ENCODE measurements around the gene SEC24D. TPM values are rescaled to one million over a fixed set of nuclear protein-coding genes. Genes with fewer than 3 reads are reported as not detected.

Gene SEC24D
- total RNA-seq, 1 experiment from 2014 or later: 63.1 TPM

DNA sequence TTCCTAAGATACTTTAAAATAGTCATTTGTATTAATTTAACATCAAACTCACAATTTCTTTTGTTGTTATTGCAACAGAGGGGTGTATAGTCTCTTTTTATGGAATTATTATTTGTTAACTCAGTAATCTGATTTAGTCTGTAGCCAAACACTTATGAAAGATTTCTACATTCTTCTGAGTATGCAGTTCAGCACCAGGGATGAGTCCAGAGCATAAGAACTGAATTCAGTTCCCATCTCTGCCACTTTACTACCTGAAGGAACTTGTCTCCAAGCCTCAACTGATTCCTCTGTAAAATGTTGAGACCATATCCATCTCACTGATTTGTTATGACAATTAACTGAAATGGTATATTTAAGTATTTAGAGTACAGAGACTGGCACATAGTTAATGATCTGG is 105.2 kb downstream of the SEC24D start (continued):
- TF ChIP-seq, protein P1, sequence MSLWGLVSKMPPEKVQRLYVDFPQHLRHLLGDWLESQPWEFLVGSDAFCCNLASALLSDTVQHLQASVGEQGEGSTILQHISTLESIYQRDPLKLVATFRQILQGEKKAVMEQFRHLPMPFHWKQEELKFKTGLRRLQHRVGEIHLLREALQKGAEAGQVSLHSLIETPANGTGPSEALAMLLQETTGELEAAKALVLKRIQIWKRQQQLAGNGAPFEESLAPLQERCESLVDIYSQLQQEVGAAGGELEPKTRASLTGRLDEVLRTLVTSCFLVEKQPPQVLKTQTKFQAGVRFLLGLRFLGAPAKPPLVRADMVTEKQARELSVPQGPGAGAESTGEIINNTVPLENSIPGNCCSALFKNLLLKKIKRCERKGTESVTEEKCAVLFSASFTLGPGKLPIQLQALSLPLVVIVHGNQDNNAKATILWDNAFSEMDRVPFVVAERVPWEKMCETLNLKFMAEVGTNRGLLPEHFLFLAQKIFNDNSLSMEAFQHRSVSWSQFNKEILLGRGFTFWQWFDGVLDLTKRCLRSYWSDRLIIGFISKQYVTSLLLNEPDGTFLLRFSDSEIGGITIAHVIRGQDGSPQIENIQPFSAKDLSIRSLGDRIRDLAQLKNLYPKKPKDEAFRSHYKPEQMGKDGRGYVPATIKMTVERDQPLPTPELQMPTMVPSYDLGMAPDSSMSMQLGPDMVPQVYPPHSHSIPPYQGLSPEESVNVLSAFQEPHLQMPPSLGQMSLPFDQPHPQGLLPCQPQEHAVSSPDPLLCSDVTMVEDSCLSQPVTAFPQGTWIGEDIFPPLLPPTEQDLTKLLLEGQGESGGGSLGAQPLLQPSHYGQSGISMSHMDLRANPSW (CRISPR knock-in tag; conservative IDR thresholded peaks at IDR 0.05; ENCODE audit: low read depth): no peak
- TF ChIP-seq, protein P2, sequence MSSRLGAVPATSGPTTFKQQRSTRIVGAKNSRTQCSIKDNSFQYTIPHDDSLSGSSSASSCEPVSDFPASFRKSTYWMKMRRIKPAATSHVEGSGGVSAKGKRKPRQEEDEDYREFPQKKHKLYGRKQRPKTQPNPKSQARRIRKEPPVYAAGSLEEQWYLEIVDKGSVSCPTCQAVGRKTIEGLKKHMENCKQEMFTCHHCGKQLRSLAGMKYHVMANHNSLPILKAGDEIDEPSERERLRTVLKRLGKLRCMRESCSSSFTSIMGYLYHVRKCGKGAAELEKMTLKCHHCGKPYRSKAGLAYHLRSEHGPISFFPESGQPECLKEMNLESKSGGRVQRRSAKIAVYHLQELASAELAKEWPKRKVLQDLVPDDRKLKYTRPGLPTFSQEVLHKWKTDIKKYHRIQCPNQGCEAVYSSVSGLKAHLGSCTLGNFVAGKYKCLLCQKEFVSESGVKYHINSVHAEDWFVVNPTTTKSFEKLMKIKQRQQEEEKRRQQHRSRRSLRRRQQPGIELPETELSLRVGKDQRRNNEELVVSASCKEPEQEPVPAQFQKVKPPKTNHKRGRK (CRISPR knock-in tag; IDR thresholded peaks at IDR 0.05; ENCODE audit: borderline replicate concordance): no peak
- TF ChIP-seq ETV6 (CRISPR knock-in tag; IDR thresholded peaks at IDR 0.05) (no peak), ZNF232 (CRISPR knock-in tag; IDR thresholded peaks at IDR 0.05) (no peak), ZNF396 (CRISPR knock-in tag; IDR thresholded peaks at IDR 0.05; ENCODE audit: borderline replicate concordance) (no peak), GTF2I (CRISPR knock-in tag; conservative IDR thresholded peaks at IDR 0.05) (no peak), NFATC4 (CRISPR knock-in tag; IDR thresholded peaks at IDR 0.05) (no peak), SP1 (CRISPR knock-in tag; conservative IDR thresholded peaks at IDR 0.05) (no peak), ZNF138 (CRISPR knock-in tag; conservative IDR thresholded peaks at IDR 0.05) (no peak)
- TF ChIP-seq, protein P3, sequence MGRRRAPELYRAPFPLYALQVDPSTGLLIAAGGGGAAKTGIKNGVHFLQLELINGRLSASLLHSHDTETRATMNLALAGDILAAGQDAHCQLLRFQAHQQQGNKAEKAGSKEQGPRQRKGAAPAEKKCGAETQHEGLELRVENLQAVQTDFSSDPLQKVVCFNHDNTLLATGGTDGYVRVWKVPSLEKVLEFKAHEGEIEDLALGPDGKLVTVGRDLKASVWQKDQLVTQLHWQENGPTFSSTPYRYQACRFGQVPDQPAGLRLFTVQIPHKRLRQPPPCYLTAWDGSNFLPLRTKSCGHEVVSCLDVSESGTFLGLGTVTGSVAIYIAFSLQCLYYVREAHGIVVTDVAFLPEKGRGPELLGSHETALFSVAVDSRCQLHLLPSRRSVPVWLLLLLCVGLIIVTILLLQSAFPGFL (CRISPR knock-in tag; IDR thresholded peaks at IDR 0.05; ENCODE audit: borderline replicate concordance): no peak
- TF ChIP-seq, protein P4, sequence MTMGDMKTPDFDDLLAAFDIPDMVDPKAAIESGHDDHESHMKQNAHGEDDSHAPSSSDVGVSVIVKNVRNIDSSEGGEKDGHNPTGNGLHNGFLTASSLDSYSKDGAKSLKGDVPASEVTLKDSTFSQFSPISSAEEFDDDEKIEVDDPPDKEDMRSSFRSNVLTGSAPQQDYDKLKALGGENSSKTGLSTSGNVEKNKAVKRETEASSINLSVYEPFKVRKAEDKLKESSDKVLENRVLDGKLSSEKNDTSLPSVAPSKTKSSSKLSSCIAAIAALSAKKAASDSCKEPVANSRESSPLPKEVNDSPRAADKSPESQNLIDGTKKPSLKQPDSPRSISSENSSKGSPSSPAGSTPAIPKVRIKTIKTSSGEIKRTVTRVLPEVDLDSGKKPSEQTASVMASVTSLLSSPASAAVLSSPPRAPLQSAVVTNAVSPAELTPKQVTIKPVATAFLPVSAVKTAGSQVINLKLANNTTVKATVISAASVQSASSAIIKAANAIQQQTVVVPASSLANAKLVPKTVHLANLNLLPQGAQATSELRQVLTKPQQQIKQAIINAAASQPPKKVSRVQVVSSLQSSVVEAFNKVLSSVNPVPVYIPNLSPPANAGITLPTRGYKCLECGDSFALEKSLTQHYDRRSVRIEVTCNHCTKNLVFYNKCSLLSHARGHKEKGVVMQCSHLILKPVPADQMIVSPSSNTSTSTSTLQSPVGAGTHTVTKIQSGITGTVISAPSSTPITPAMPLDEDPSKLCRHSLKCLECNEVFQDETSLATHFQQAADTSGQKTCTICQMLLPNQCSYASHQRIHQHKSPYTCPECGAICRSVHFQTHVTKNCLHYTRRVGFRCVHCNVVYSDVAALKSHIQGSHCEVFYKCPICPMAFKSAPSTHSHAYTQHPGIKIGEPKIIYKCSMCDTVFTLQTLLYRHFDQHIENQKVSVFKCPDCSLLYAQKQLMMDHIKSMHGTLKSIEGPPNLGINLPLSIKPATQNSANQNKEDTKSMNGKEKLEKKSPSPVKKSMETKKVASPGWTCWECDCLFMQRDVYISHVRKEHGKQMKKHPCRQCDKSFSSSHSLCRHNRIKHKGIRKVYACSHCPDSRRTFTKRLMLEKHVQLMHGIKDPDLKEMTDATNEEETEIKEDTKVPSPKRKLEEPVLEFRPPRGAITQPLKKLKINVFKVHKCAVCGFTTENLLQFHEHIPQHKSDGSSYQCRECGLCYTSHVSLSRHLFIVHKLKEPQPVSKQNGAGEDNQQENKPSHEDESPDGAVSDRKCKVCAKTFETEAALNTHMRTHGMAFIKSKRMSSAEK (CRISPR knock-in tag; IDR thresholded peaks at IDR 0.05; ENCODE audit: borderline replicate concordance): no peak
- TF ChIP-seq, protein P5, sequence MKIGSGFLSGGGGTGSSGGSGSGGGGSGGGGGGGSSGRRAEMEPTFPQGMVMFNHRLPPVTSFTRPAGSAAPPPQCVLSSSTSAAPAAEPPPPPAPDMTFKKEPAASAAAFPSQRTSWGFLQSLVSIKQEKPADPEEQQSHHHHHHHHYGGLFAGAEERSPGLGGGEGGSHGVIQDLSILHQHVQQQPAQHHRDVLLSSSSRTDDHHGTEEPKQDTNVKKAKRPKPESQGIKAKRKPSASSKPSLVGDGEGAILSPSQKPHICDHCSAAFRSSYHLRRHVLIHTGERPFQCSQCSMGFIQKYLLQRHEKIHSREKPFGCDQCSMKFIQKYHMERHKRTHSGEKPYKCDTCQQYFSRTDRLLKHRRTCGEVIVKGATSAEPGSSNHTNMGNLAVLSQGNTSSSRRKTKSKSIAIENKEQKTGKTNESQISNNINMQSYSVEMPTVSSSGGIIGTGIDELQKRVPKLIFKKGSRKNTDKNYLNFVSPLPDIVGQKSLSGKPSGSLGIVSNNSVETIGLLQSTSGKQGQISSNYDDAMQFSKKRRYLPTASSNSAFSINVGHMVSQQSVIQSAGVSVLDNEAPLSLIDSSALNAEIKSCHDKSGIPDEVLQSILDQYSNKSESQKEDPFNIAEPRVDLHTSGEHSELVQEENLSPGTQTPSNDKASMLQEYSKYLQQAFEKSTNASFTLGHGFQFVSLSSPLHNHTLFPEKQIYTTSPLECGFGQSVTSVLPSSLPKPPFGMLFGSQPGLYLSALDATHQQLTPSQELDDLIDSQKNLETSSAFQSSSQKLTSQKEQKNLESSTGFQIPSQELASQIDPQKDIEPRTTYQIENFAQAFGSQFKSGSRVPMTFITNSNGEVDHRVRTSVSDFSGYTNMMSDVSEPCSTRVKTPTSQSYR (CRISPR knock-in tag; IDR thresholded peaks at IDR 0.05): no peak
